Astrocyte of the cerebellum (primary cell): Measurements from ENCODE around the gene RALGDS.

Experiments used
- DNase-seq: peaks from one replicate; pipeline ENCODE4 v3.0.0-alpha.2; 2011; ENCODE audit warnings: low read depth
- H3K4me3 ChIP-seq: 2 replicates; pipeline ENCODE4 v1.5.1; 2011; ENCODE audit warnings: mild to moderate bottlenecking, low read depth, low read length, moderate library complexity
- CTCF ChIP-seq: IDR thresholded peaks from 2 replicates; pipeline ENCODE4 v1.5.1; 2012; ENCODE audit warnings: low read length, low read depth, moderate library complexity, mild to moderate bottlenecking; ENCODE audit errors: missing control alignments
- in situ Hi-C: cut with HindIII; loops from 2 replicates; pipeline ENCODE4 v1.10.0; 2017; ENCODE audit warnings: low sequenced_read_pairs

The RALGDS gene

GRCh38 chr9:133114886-133115603 lies 6.0 kb downstream of the RALGDS start:
- DNase-seq = no peak
- no peak overlapping the region for H3K4me3 ChIP-seq
- TF ChIP-seq CTCF = no peak
- in situ Hi-C loops = loop anchor here (5.0 kb wide), 1 partner anchor 67 kb away; no protein-coding TSS in a partner anchor

- in situ Hi-C loops = no loop called here
- no peak for DNase-seq
- no peak overlapping the region for H3K4me3 ChIP-seq
- TF ChIP-seq CTCF = no peak
These were observed 6.8 kb downstream of the RALGDS start for GRCh38 chr9:133113949-133114885.

- no peak for TF ChIP-seq CTCF
- DNase-seq = peak; percentile 49
- no peak overlapping the region for H3K4me3 ChIP-seq
- in situ Hi-C loops = no loop called here
These were observed 7.7 kb downstream of the RALGDS start for GRCh38 chr9:133113163-133113948.

- no peak for TF ChIP-seq CTCF
- H3K4me3 ChIP-seq = no peak overlapping the region
- in situ Hi-C loops = no loop called here
- no peak for DNase-seq
These were observed 8.4 kb downstream of the RALGDS start for GRCh38 chr9:133112663-133113026.

- in situ Hi-C loops = no loop called here
- no peak for TF ChIP-seq CTCF
- H3K4me3 ChIP-seq = no peak overlapping the region
- DNase-seq = no peak
These were observed 9.0 kb downstream of the RALGDS start for GRCh38 chr9:133111808-133112662.
